DMS153 (cell line): ENCODE data around the gene AFDN.

Source experiments
- DNase-seq: peaks from one replicate; lab custom pipeline; 2025; lab: John Stamatoyannopoulos, UW

Gene AFDN

DNA sequence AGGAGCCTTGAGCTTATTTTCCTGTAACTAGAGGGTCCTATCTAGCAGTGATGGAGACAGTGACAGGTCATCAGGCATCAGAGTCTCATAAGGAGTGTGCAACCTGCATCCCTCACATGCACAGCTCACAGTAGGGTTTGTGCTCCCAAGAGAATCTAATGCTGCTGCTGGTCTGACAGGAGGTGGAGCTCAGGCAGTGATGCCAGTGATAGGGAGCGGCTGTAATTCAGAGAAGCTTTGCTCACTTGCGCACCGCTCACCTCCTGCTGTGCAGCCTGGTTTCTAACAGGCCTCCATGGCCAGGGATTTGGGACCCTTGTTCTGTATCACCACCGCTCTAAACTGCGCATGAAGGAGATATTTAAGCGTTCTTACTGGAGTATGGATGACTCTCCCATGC is 176.1 kb downstream of the AFDN start:
- DNase-seq = no peak

GRCh38 chr6:168004023-168004422 is 177.3 kb downstream of the AFDN start:
- no peak for DNase-seq

DNA sequence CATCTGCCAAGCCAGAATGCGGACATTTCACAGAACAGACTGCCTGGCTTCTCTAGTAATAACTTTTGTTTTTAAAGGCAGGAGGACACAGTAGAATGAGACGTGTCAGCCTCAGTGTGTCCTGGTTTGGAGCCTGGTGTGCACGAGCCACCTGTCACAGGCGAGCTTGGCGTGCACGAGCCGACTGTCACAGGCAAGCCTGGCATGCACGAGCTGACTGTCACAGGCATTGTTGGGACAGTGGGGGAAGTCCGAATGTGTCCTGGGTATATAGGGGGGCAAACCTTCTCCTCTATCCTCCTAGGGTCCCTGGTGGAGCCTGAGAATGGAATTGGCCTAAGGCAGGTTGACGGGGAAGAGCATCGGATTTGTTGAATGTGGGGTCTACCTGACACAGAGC is 178.2 kb downstream of the AFDN start:
- no peak for DNase-seq

DNA sequence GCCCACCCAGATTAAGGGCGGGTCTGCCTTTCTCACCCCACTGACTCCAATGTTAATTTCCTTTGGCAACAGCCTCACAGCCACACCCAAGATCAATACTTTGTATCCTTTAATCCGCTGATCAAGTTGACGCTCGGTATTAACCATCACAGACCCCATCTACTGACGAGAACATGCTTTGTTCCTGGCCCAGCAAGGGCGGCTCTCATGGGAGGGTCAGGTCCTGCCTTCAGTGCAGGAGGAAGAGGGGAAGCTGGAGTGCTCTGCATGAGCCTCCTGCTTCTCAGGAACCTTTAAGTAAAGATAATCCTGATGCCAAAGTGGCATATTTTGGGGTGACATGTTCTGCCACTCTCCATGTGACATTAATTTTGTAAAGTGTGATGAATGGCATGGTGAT is 179.1 kb downstream of the AFDN start:
- DNase-seq = no peak

GRCh38 chr6:168007592-168008338 is 181.1 kb downstream of the AFDN start:
- no peak for DNase-seq

DNA sequence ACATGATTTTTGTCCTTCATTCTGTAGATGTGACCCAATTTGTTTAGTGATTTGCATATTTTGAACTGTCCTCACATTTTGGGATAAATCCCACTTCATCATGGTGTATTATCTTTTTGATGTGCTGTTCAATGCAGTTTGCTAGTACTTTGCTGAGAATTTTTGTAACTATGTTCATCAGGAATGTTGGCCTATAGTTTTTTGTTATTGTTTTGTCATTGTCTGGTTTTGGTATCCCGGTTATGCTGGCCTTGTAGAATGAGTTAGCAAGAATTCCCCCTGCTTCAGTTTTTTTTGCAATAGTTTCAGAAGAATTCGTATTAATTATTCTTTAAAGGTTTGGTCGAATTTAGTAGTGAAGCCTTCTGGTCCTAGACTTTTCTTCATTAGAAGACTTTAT is 182.6 kb downstream of the AFDN start:
- no peak for DNase-seq

GRCh38 chr6:168011291-168011690 is 184.6 kb downstream of the AFDN start:
- no peak for DNase-seq

- no peak for DNase-seq
Measured at GRCh38 chr6:168012431-168013249, 185.9 kb downstream of the AFDN start.

GRCh38 chr6:168013250-168013915 is 186.7 kb downstream of the AFDN start:
- no peak for DNase-seq

- no peak for DNase-seq
Measured at GRCh38 chr6:168014428-168014827, 187.7 kb downstream of the AFDN start.

DNA sequence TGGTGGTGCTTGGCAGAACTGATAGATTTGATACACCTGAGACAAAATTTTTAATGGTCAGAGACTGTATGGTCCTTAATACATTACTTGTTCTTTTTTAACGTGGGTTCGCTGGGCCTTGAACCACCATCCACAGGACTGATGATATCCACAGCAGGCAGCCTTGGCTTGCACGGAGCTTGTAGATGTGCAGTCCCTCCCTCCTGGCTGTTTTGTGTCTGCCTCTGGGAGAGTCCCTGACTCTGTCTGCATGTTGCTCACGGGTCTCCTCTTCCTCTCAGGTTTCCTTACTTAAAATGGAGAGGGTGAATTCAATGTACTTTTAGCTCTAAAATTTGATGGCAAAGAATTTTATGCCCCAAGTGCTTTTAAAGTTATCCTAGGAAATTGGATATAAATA is 188.3 kb downstream of the AFDN start:
- no peak for DNase-seq

GRCh38 chr6:168015482-168016175 is 188.9 kb downstream of the AFDN start:
- no peak for DNase-seq

GRCh38 chr6:168016176-168016620 is 189.5 kb downstream of the AFDN start:
- no peak for DNase-seq

- no peak for DNase-seq
Measured at GRCh38 chr6:168016721-168017525, 190.2 kb downstream of the AFDN start.

DNA sequence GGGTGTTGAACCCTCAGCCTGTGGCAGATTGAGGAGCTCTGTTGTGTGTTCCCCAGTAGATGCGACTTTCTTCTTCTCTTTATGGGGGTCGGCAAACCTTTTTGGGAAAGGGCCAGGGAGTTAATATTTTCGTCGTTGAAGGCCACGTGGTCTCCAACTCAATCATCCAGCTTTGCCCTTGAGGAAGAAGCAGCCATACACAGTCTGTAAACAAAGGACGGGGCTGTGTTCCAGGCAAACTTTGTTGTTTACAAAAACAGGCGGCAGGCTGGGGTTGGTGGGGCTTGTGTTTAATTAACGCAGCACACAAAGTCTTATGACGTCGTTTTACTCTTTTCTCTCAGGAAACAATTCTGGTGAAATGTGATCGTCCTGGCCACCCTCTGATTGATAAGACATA is 190.9 kb downstream of the AFDN start:
- no peak for DNase-seq

DNA sequence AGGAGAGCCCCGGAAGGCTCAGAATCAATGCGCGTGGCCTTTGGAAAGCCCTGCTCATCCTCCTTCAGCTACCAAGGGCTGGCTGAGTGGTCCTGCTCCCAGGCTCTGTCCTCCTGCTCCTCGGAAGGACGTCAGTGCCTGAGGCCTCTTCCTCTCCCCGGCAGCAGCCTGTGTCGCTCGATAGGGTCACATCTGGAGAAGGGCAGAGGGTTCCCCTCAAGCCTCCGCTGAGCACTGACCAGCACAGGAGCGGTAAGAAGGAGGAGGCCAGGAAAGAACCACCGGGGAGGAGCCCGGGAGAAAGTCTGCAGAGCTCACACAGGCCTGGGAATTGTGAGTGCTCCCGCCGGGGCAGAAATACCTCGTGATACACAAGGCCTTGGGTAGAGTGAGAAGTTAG is 192.0 kb downstream of the AFDN start:
- no peak for DNase-seq

DNA sequence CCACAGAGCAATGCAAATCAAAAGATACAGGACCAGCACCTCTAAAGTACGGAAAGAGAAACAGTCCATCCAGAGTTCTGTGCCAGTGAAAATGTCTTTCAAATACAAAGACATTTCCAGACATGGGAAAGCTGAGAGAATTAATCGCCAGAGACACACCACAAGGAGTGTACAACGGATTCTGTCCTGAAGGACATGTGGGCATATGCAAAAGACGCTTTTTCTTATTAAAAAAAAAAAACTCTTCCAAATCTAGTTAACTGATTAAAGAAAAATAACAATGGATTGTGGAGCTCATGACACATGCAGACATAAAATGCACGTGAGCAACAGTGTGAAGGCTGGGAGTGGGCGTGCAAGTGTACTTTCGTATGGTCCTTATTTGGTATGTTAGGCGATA is 193.5 kb downstream of the AFDN start:
- DNase-seq = no peak

DNA sequence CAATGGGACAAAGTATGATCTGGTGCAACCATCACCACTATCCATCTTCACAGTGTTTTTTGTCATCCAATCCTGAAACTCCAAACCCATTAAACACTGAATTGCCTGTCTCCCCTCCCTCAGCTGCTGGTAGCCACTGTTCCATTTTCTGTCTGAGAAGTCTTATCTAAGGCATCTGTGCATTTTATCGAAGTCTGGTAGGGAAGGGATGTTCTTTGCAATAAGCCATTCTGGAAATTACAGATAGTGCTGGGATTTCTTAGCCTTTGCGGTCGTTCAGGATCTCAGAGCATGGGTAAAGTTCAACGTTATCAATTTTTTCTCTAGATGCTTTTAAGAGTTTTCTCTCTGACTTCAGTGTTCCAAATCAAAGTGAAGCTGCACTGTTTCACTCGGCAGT is 194.9 kb downstream of the AFDN start:
- no peak for DNase-seq
